ENCODE results near the gene EIF2B2. TPM values are rescaled to one million over a fixed set of nuclear protein-coding genes. Genes with fewer than 3 reads are reported as not detected.
A peak's percentile ranks its signal among the peaks of the same experiment; 100 is the strongest.

The EIF2B2 gene
- polyA plus RNA-seq, 1 of the 3 experiments (the other 2 are of a cell fraction), result 125 TPM

DNA sequence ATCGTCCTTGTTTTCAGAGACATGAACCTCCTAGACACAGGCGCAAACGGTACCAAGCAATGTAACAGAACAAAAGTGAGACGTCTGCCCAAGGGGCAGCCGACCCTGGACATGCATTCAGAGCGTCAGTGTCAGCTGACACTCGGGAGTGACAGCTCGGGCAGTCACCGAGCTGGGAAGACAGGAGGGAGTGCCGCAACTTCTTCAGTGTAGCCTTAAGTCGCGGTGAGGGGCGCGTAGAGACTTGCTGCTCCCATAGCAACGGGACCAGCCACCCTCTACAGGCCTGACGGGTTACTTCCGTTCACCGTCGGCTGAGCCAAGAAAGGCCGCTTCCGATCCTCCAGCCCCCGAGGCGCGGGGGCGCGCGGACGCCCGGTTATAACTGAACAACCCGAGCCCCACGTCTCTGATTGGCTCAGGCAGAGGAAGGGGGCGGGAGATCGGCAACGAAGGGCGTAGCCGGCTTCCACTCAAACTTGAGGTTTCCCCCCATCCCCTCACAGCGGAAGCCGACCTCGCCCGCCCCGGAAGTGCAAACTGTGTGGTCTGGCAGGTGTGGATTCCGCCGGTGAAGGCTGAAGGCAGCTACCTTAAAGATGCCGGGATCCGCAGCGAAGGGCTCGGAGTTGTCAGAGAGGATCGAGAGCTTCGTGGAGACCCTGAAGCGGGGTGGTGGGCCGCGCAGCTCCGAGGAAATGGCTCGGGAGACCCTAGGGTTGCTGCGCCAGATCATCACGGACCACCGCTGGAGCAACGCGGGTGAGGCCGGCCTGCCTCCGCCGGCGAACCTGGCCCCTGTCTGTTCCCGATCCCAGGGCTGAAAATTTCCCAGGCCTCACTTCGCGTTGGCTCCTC is at the start of gene EIF2B2 (continued):
- peak; percentile 84 for TF ChIP-seq RFX5 (IDR thresholded peaks at IDR 0.05; ENCODE audit: low read length)
- peak; percentile 77 for TF ChIP-seq MXI1 (IDR thresholded peaks at IDR 0.05; ENCODE audit: low read depth, low read length)
- TF ChIP-seq FOSL2 (IDR thresholded peaks at IDR 0.05; ENCODE audit: borderline replicate concordance, low read depth), result no peak
- no peak; the same call in 1 of the 2 replicates for TF ChIP-seq RXRA (IDR thresholded peaks at IDR 0.05; ENCODE audit: borderline replicate concordance, low read depth)
- TF ChIP-seq TAF1 (IDR thresholded peaks at IDR 0.05; ENCODE audit: borderline replicate concordance, low read depth, low read length), result peak; percentile 63; the same call in 1 of the 2 replicates
- TF ChIP-seq FOXM1 (IDR thresholded peaks at IDR 0.05; ENCODE audit: low read depth), result no peak
- TF ChIP-seq GATA2 (CRISPR knock-in tag; IDR thresholded peaks at IDR 0.05), result no peak
- peak; percentile 46; the same call in 1 of the 2 replicates for TF ChIP-seq ELF1 (IDR thresholded peaks at IDR 0.05)
- TF ChIP-seq EZH2phosphoT487 (IDR thresholded peaks at IDR 0.05; ENCODE audit: borderline replicate concordance, low read depth), result no peak
- TF ChIP-seq, protein P1, sequence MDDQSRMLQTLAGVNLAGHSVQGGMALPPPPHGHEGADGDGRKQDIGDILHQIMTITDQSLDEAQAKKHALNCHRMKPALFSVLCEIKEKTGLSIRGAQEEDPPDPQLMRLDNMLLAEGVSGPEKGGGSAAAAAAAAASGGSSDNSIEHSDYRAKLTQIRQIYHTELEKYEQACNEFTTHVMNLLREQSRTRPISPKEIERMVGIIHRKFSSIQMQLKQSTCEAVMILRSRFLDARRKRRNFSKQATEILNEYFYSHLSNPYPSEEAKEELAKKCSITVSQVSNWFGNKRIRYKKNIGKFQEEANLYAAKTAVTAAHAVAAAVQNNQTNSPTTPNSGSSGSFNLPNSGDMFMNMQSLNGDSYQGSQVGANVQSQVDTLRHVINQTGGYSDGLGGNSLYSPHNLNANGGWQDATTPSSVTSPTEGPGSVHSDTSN (IDR thresholded peaks at IDR 0.05), result peak; percentile 89
- no peak for TF ChIP-seq NFIC (IDR thresholded peaks at IDR 0.05; ENCODE audit: borderline replicate concordance)
- TF ChIP-seq MEF2A (IDR thresholded peaks at IDR 0.05; ENCODE audit: borderline replicate concordance, low read depth), result no peak
- TF ChIP-seq RAD21 (IDR thresholded peaks at IDR 0.05; ENCODE audit: low read length), result peak; percentile 39

DNA sequence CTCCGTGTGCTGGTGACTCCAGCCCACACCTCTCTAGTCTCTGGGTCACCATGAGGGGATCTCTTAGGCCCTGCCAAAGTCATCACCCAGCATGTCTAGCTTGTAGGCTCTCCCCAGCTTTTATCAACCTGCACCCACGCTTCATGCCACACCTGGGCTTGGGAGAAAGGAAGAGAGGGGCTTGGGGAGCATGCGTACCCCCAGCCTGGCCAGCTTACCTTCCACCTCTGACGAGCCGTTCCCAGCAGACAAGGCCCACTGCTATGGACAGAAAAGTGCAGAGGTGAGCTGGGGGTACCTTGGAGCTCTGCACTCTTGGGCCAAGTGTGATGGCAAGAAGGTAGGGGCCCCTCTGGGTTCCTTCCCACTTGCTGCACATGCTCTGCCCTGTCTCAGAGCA is 49.0 kb upstream of the EIF2B2 start:
- Histone ChIP-seq H3K9ac (no peak overlapping the region), H3K79me2 (ENCODE audit: insufficient read depth) (no peaks in the 10 kb centered on the region), H3K36me3 (replicated peaks in 1 of 2; ENCODE audit: control insufficient read depth in 1 of 2, insufficient read depth in 2 of 2, low read length in 1 of 2) (no peaks in the 10 kb centered on the region), H3K9me2 (no peaks in the 10 kb centered on the region), H4K20me1 (ENCODE audit: insufficient read depth) (no peaks in the 10 kb centered on the region), H3K27ac (ENCODE audit: low read depth in 2 of 2, low read length in 1 of 2) (peak overlapping the region in 1 of 2 experiments; percentile 51; a peak in 1 of 4 replicates), H3K4me1 (ENCODE audit: control insufficient read depth in 1 of 2, insufficient read depth in 2 of 2, low read depth in 1 of 2, low read length in 1 of 2) (peaks cover 0 to 43% of the 10 kb centered on the region in 2 experiments; a peak in 2 of 4 replicates), H3F3A (replicated peaks; ENCODE audit: insufficient read depth) (no peaks in the 10 kb centered on the region), H3K4me2 (peak overlapping the region; percentile 85; the same call in 1 of the 2 replicates), H3K27me3 (ENCODE audit: insufficient read depth) (no peaks in the 10 kb centered on the region), H2AFZ (ENCODE audit: low read depth) (no peak overlapping the region), H3K4me3 (ENCODE audit: low read depth in 2 of 2, low read length in 1 of 2) (peak overlapping the region in 1 of 2 experiments; percentile 49; a peak in 2 of 4 replicates), H3K9me3 (no peaks in the 10 kb centered on the region)
- WGBS (ENCODE audit: low lambda C conversion rate), result 88% methylated on average over 3 of the region's 5 CpGs
- POLR2A ChIA-PET, result interaction anchor here (0.6 to 2.0 kb wide), 5 partner anchors 14 to 115 kb away, joined by 3 to 6 read pairs (median 4); partner anchors contain the start of gene ZC2HC1C
- TF ChIP-seq JUND (IDR thresholded peaks at IDR 0.05) (no peak), RAD21 (IDR thresholded peaks at IDR 0.05; ENCODE audit: low read length) (no peak), MXI1 (IDR thresholded peaks at IDR 0.05; ENCODE audit: low read depth, low read length) (no peak), GABPA (IDR thresholded peaks at IDR 0.05; ENCODE audit: low read depth) (no peak), TCF12 (IDR thresholded peaks at IDR 0.05) (no peak), FOXJ3 (CRISPR knock-in tag; IDR thresholded peaks at IDR 0.05) (no peak), CHD2 (IDR thresholded peaks at IDR 0.05; ENCODE audit: low read length, partially characterized antibody) (no peak)
- TF ChIP-seq, protein P2, sequence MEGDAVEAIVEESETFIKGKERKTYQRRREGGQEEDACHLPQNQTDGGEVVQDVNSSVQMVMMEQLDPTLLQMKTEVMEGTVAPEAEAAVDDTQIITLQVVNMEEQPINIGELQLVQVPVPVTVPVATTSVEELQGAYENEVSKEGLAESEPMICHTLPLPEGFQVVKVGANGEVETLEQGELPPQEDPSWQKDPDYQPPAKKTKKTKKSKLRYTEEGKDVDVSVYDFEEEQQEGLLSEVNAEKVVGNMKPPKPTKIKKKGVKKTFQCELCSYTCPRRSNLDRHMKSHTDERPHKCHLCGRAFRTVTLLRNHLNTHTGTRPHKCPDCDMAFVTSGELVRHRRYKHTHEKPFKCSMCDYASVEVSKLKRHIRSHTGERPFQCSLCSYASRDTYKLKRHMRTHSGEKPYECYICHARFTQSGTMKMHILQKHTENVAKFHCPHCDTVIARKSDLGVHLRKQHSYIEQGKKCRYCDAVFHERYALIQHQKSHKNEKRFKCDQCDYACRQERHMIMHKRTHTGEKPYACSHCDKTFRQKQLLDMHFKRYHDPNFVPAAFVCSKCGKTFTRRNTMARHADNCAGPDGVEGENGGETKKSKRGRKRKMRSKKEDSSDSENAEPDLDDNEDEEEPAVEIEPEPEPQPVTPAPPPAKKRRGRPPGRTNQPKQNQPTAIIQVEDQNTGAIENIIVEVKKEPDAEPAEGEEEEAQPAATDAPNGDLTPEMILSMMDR (IDR thresholded peaks at IDR 0.05), result no peak
- TF ChIP-seq, protein P3, sequence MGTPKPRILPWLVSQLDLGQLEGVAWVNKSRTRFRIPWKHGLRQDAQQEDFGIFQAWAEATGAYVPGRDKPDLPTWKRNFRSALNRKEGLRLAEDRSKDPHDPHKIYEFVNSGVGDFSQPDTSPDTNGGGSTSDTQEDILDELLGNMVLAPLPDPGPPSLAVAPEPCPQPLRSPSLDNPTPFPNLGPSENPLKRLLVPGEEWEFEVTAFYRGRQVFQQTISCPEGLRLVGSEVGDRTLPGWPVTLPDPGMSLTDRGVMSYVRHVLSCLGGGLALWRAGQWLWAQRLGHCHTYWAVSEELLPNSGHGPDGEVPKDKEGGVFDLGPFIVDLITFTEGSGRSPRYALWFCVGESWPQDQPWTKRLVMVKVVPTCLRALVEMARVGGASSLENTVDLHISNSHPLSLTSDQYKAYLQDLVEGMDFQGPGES (IDR thresholded peaks at IDR 0.05; ENCODE audit: low read depth, low read length), result no peak
- TF ChIP-seq, protein P4, sequence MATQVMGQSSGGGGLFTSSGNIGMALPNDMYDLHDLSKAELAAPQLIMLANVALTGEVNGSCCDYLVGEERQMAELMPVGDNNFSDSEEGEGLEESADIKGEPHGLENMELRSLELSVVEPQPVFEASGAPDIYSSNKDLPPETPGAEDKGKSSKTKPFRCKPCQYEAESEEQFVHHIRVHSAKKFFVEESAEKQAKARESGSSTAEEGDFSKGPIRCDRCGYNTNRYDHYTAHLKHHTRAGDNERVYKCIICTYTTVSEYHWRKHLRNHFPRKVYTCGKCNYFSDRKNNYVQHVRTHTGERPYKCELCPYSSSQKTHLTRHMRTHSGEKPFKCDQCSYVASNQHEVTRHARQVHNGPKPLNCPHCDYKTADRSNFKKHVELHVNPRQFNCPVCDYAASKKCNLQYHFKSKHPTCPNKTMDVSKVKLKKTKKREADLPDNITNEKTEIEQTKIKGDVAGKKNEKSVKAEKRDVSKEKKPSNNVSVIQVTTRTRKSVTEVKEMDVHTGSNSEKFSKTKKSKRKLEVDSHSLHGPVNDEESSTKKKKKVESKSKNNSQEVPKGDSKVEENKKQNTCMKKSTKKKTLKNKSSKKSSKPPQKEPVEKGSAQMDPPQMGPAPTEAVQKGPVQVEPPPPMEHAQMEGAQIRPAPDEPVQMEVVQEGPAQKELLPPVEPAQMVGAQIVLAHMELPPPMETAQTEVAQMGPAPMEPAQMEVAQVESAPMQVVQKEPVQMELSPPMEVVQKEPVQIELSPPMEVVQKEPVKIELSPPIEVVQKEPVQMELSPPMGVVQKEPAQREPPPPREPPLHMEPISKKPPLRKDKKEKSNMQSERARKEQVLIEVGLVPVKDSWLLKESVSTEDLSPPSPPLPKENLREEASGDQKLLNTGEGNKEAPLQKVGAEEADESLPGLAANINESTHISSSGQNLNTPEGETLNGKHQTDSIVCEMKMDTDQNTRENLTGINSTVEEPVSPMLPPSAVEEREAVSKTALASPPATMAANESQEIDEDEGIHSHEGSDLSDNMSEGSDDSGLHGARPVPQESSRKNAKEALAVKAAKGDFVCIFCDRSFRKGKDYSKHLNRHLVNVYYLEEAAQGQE (IDR thresholded peaks at IDR 0.05; ENCODE audit: low read depth, low read length), result no peak
- no peak for DNase-seq
- CTCF ChIA-PET, result interaction anchor here (0.7 to 18.5 kb wide), 13 partner anchors 9 to 354 kb away, joined by 3 to 290 read pairs (median 5); no protein-coding TSS in a partner anchor

Data from SK-N-SH (cell line).